K562 (cell line): Measurements from ENCODE around the gene IRAG1. TPM values are rescaled to one million over a fixed set of nuclear protein-coding genes. Genes with fewer than 3 reads are reported as not detected.
A peak's percentile ranks its signal among the peaks of the same experiment; 100 is the strongest.

ENCODE experiments used
- ATAC-seq: fragments of 200-7000 bp; cut with Tn5 transposase; 3 replicates; pipeline ENCODE4 v1.9.1; 2020; ENCODE audit warnings: moderate library complexity
- BruUV-seq: library from RNA; stranded (reverse); fragments of 400-500 nt; replicated peaks from 2 replicates; lab custom pipeline; 2021; lab: Mats Ljungman, UMichigan
- CTCF ChIA-PET: fragments of 300-600 bp; formaldehyde crosslinking; extraction: SDS; loops from one replicate; lab custom pipeline; 2021; ENCODE audit warnings: low intra/inter-chr PET ratio; lab: Yijun Ruan, JAX
- POLR2A ChIA-PET: fragments of 300-600, 350-650 bp; sonication (Branson Sonifier 250); formaldehyde crosslinking; extraction: SDS; loops from one replicate; lab custom pipeline; 2021; ENCODE audit warnings: antibody characterized with exemption, inconsistent platforms; lab: Yijun Ruan, JAX
- DNase-seq, 4 experiments: peaks; one replicate each; pipeline versions ENCODE4 v3.0.0 to v3.0.0-alpha.2; 2011 to 2018; ENCODE audit warnings: low spot score in 3 of 4, mixed read lengths in 3 of 4; ENCODE audit errors: extremely low read depth in 1 of 4
- FAIRE-seq: peaks from 2 replicates; lab custom pipeline; 2011; peaks lifted over from hg19 to GRCh38; lab: Jason Lieb, UNC
- H2AFZ ChIP-seq: 2 replicates; pipeline ENCODE4 v1.6.0; 2011; ENCODE audit warnings: low read depth, low read length, control low read depth, inconsistent platforms
- H3K27ac ChIP-seq: fragments of 200-600 bp; 3 replicates; pipeline ENCODE4 v1.8.0; 2011; ENCODE audit warnings: low read depth, mild to moderate bottlenecking, control low read depth, inconsistent platforms, low read length, moderate library complexity, mixed read lengths; ENCODE audit errors: extremely low read depth
- H3K27me3 ChIP-seq, 2 experiments: fragments of 300-600 bp in 1 of 2; 2 replicates in 1 of 2; 3 replicates in 1 of 2; pipeline versions ENCODE4 v1.6.0 to v1.8.0; 2011; ENCODE audit warnings: inconsistent platforms in 2 of 2, low read length in 2 of 2, mild to moderate bottlenecking in 1 of 2, mixed read lengths in 1 of 2, moderate library complexity in 1 of 2; ENCODE audit not compliant: control insufficient read depth in 2 of 2, insufficient read depth in 2 of 2
- H3K36me3 ChIP-seq: fragments of 300-600 bp; 3 replicates; pipeline ENCODE4 v1.8.0; 2011; ENCODE audit warnings: mild to moderate bottlenecking, low read length, inconsistent platforms; ENCODE audit not compliant: control insufficient read depth, insufficient read depth
- H3K4me1 ChIP-seq, 2 experiments: fragments of 200-600 bp in 1 of 2; replicated peaks in 1 of 2; 2 replicates in 1 of 2; 3 replicates in 1 of 2; pipeline versions ENCODE4 v1.5.1 to v1.8.0; 2011; ENCODE audit warnings: inconsistent platforms in 2 of 2, low read length in 2 of 2, mild to moderate bottlenecking in 1 of 2, mixed read lengths in 1 of 2, moderate library complexity in 1 of 2; ENCODE audit not compliant: control insufficient read depth in 2 of 2, insufficient read depth in 2 of 2
- H3K4me2 ChIP-seq: 2 replicates; pipeline ENCODE4 v1.6.1; 2011; ENCODE audit warnings: low read length, control low read depth, inconsistent platforms, mixed read lengths; ENCODE audit not compliant: insufficient read depth
- H3K4me3 ChIP-seq: fragments of 200-600 bp; sonication (generic), shearing (Covaris generic); 2 replicates; pipeline ENCODE4 v1.5.1; 2016; ENCODE audit warnings: control low read depth, inconsistent platforms
- H3K79me2 ChIP-seq: fragments of 200-600 bp; 3 replicates; pipeline ENCODE4 v1.8.0; 2011; ENCODE audit warnings: low read length, inconsistent platforms; ENCODE audit not compliant: control insufficient read depth, insufficient read depth
- H3K9ac ChIP-seq, 2 experiments: 2 replicates each; pipeline versions ENCODE4 v1.6.0 to v1.6.1; 2011; ENCODE audit warnings: low read depth in 2 of 2, low read length in 2 of 2, control low read depth in 1 of 2, inconsistent platforms in 1 of 2, mild to moderate bottlenecking in 1 of 2, mixed read lengths in 1 of 2; ENCODE audit not compliant: insufficient read depth in 1 of 2
- H3K9me1 ChIP-seq: one replicate; pipeline ENCODE4 v1.6.0; 2011; ENCODE audit warnings: inconsistent platforms, mild to moderate bottlenecking, low read length, moderate library complexity; ENCODE audit not compliant: control insufficient read depth, insufficient read depth
- H3K9me3 ChIP-seq: replicated peaks from 2 replicates; pipeline ENCODE4 v1.5.1; 2011; ENCODE audit warnings: low read depth, low read length, inconsistent platforms; ENCODE audit not compliant: control insufficient read depth, insufficient read depth
- H4K20me1 ChIP-seq: replicated peaks from 2 replicates; pipeline ENCODE4 v1.6.1; 2011; ENCODE audit warnings: low read length, inconsistent platforms, mixed read lengths; ENCODE audit not compliant: control insufficient read depth, insufficient read depth
- BRD4 ChIP-seq: fragments of 200-600 bp; sonication (generic); IDR thresholded peaks from 2 replicates; pipeline ENCODE4 v1.6.1; 2017; ENCODE audit warnings: inconsistent platforms
- CEBPG ChIP-seq, 3 experiments: fragments of 200-800 bp in 1 of 3; sonication (Bioruptor generic) in 1 of 3; sonication (generic) in 1 of 3; formaldehyde crosslinking in 1 of 3; IDR thresholded peaks in 2 of 3; conservative IDR thresholded peaks in 1 of 3; 2 replicates each; pipeline versions ENCODE4 v1.6.1 to v1.8.0; 2016 to 2022; ENCODE audit warnings: missing compliant biosample characterization in 2 of 3, missing genetic modification characterization in 2 of 3, mild to moderate bottlenecking in 1 of 3, missing genetic modification reagents in 1 of 3
- DMBX1 ChIP-seq: fragments of 250-450 bp; sonication (Bioruptor Pico); IDR thresholded peaks from 2 replicates; pipeline ENCODE4 v1.8.0; 2022; ENCODE audit warnings: inconsistent platforms, mild to moderate bottlenecking, moderate library complexity, borderline replicate concordance
- E2F3 ChIP-seq: fragments of 250-450 bp; sonication (Bioruptor Pico); IDR thresholded peaks from 2 replicates; pipeline ENCODE4 v1.4.0; 2020; ENCODE audit warnings: mild to moderate bottlenecking
- IRF2 ChIP-seq: sonication (generic); formaldehyde crosslinking; IDR thresholded peaks from 2 replicates; pipeline ENCODE4 v1.8.1; 2022; ENCODE audit warnings: mild to moderate bottlenecking, missing genetic modification reagents
- POLR2AphosphoS2 ChIP-seq: IDR thresholded peaks from 2 replicates; pipeline ENCODE4 v1.6.1; 2012; ENCODE audit warnings: low read length, improper control_type of control experiment
- TAF1 ChIP-seq: IDR thresholded peaks from 2 replicates; pipeline ENCODE4 v1.6.1; 2011; ENCODE audit warnings: mild to moderate bottlenecking, low read length, moderate library complexity; ENCODE audit not compliant: insufficient read depth, control insufficient read depth, severe bottlenecking; ENCODE audit errors: extremely low read depth
- ZNF197 ChIP-seq: fragments of 200-800 bp; sonication (Bioruptor generic); IDR thresholded peaks from 2 replicates; pipeline ENCODE4 v1.6.1; 2016; ENCODE audit warnings: low read depth, missing genetic modification characterization, missing compliant biosample characterization
- ZNF239 ChIP-seq: fragments of 250-450 bp; sonication (Bioruptor Pico); IDR thresholded peaks from 2 replicates; pipeline ENCODE4 v1.4.0; 2020; ENCODE audit warnings: mild to moderate bottlenecking
- ZNF79 ChIP-seq: fragments of 250-450 bp; sonication (Bioruptor Pico); IDR thresholded peaks from 2 replicates; pipeline ENCODE4 v1.4.0; 2020; ENCODE audit warnings: low read depth, mild to moderate bottlenecking, moderate library complexity
- WGBS: fragments of 100-300 bp; shearing (Covaris generic); methylation state at CpG from one replicate; pipeline ENCODE4 v1.1.6; 2016; ENCODE audit warnings: low coverage, mixed read lengths; ENCODE audit not compliant: insufficient coverage; ENCODE audit errors: missing lambda C conversion rate; 5-methylcytosine and 5-hydroxymethylcytosine counted together
- in situ Hi-C: fragments of 300-500 bp; cut with MboI; formaldehyde crosslinking; loops from 4 replicates; pipeline ENCODE4 v1.15.0; 2018; ENCODE audit warnings: inconsistent platforms, mixed read lengths
- intact Hi-C: fragments of 100-400 bp; cut with micrococcal nuclease; formaldehyde crosslinking; loops from 2 replicates; pipeline ENCODE4 v1.14.2; 2022
- polyA plus RNA-seq, 8 experiments: library from polyadenylated mRNA; depleted of rRNA in 4 of 8; stranded (reverse) in 5 of 8; unstranded in 3 of 8; fragments of >200 nt; fragmentation: Nextera tagmentation in 2 of 8; fragmentation: Illumina TruSeq in 1 of 8; extraction: Ambion mirVana in 2 of 8; extraction: Trizol in 1 of 8; gene quantifications; 2 replicates each; pipeline versions ENCODE4 v1.2.1 to v1.2.3, GENCODE V29; 2011 to 2014; ENCODE audit warnings: inconsistent platforms in 1 of 8, missing spikeins in 1 of 8
- total RNA-seq, 7 experiments: library from RNA; depleted of rRNA in 6 of 7; stranded (reverse); fragments of >200 nt in 6 of 7; fragmentation: Illumina TruSeq in 2 of 7; extraction: Trizol in 2 of 7; gene quantifications; 2 replicates each; pipeline versions ENCODE4 v1.2.1 to v1.2.3, GENCODE V29; 2011 to 2021; ENCODE audit warnings: low replicate concordance in 1 of 7
- TF ChIP-seq, protein P1 (sequence below): fragments of 250-450 bp; sonication (Bioruptor Pico); IDR thresholded peaks from 2 replicates; pipeline ENCODE4 v1.4.0; 2020; ENCODE audit warnings: mild to moderate bottlenecking, moderate library complexity
- TF ChIP-seq, protein P2 (sequence below): sonication (generic); formaldehyde crosslinking; IDR thresholded peaks from 2 replicates; pipeline ENCODE4 v1.8.1; 2022; ENCODE audit warnings: missing genetic modification reagents
- TF ChIP-seq, protein P3 (sequence below): fragments of 450-650 bp; IDR thresholded peaks from 2 replicates; pipeline ENCODE4 v1.6.1; 2016

The IRAG1 gene
- total and polyA plus RNA-seq, 9 of the 15 experiments (the other 6 are each of a cell fraction or from before 2014, with no cell fraction given), result 0.01 to 0.22 (median 0.09) TPM; not detected in 1

DNA sequence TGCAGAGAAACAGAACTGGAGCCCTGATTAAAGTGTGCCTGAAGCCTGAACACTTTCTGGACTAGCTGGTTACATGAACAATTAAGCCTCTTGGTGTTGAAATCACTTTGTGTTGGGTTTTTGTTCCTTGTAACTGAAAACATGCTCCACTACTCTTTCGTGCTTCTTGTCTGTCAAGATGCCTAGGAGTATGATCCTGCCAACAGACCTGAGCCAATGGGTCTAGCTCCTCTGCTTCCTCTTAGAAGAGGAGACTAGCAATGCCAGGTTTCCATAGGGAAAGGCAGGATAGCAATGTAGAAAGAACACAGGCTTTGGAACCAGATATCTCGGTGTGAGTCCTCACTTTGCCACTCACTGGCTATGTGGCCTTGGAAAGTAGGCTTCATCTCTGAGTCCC is 40.3 kb downstream of the IRAG1 start:
- CTCF ChIA-PET, result interaction anchor here (1.7 to 2.8 kb wide), 2 partner anchors 83 to 139 kb away, joined by 5 to 12 read pairs; no protein-coding TSS in a partner anchor

More for the DNA sequence above, 40.3 kb downstream of the IRAG1 start:
- Histone ChIP-seq H3K4me3 (no peak overlapping the region), H3K4me1 (peaks cover 20 to 26% of the 10 kb centered on the region in 2 experiments), H3K27ac (no peak overlapping the region), H3K27me3 (no peaks in the 10 kb centered on the region), H2AFZ (peak overlapping the region; percentile 92; the same call in 1 of the 2 replicates), H3K4me2 (no peak overlapping the region)
- intact Hi-C loops, result loop anchor here (5.0 kb wide), 1 partner anchor 196 kb away; the partner anchor contains the start of gene AMPD3
- BruUV-seq, result no TSS peak
- ATAC-seq, result no peak
- TF ChIP-seq, protein P1, sequence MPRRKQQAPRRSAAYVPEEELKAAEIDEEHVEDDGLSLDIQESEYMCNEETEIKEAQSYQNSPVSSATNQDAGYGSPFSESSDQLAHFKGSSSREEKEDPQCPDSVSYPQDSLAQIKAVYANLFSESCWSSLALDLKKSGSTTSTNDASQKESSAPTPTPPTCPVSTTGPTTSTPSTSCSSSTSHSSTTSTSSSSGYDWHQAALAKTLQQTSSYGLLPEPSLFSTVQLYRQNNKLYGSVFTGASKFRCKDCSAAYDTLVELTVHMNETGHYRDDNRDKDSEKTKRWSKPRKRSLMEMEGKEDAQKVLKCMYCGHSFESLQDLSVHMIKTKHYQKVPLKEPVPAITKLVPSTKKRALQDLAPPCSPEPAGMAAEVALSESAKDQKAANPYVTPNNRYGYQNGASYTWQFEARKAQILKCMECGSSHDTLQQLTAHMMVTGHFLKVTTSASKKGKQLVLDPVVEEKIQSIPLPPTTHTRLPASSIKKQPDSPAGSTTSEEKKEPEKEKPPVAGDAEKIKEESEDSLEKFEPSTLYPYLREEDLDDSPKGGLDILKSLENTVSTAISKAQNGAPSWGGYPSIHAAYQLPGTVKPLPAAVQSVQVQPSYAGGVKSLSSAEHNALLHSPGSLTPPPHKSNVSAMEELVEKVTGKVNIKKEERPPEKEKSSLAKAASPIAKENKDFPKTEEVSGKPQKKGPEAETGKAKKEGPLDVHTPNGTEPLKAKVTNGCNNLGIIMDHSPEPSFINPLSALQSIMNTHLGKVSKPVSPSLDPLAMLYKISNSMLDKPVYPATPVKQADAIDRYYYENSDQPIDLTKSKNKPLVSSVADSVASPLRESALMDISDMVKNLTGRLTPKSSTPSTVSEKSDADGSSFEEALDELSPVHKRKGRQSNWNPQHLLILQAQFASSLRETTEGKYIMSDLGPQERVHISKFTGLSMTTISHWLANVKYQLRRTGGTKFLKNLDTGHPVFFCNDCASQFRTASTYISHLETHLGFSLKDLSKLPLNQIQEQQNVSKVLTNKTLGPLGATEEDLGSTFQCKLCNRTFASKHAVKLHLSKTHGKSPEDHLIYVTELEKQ, result no peak
- TF ChIP-seq IRF2 (CRISPR knock-in tag) (no peak), TAF1 (no peak), ZNF79 (CRISPR knock-in tag) (no peak), DMBX1 (no peak), POLR2AphosphoS2 (no peak), BRD4 (no peak), ZNF239 (CRISPR knock-in tag) (no peak), ZNF197 (CRISPR knock-in tag) (no peak), E2F3 (CRISPR knock-in tag) (no peak), CEBPG (CRISPR knock-in tag; IDR thresholded peaks at IDR 0.05) (no peak), CEBPG (tag; conservative IDR thresholded peaks at IDR 0.05 in 1 of 2, IDR thresholded peaks at IDR 0.05 in 1 of 2) (no peak)
- TF ChIP-seq, protein P2, sequence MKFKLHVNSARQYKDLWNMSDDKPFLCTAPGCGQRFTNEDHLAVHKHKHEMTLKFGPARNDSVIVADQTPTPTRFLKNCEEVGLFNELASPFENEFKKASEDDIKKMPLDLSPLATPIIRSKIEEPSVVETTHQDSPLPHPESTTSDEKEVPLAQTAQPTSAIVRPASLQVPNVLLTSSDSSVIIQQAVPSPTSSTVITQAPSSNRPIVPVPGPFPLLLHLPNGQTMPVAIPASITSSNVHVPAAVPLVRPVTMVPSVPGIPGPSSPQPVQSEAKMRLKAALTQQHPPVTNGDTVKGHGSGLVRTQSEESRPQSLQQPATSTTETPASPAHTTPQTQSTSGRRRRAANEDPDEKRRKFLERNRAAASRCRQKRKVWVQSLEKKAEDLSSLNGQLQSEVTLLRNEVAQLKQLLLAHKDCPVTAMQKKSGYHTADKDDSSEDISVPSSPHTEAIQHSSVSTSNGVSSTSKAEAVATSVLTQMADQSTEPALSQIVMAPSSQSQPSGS (CRISPR knock-in tag), result no peak
- TF ChIP-seq, protein P3, sequence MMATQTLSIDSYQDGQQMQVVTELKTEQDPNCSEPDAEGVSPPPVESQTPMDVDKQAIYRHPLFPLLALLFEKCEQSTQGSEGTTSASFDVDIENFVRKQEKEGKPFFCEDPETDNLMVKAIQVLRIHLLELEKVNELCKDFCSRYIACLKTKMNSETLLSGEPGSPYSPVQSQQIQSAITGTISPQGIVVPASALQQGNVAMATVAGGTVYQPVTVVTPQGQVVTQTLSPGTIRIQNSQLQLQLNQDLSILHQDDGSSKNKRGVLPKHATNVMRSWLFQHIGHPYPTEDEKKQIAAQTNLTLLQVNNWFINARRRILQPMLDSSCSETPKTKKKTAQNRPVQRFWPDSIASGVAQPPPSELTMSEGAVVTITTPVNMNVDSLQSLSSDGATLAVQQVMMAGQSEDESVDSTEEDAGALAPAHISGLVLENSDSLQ, result no peak
- TF ChIP-seq, all 486 proteins: peak for 0
- Histone ChIP-seq H3K9me3 (no peaks in the 10 kb centered on the region), H3K36me3 (no peaks in the 10 kb centered on the region), H3K79me2 (no peaks in the 10 kb centered on the region), H3K9me1 (no peaks in the 10 kb centered on the region), H4K20me1 (no peaks in the 10 kb centered on the region), H3K9ac (no peak overlapping the region)
- POLR2A ChIA-PET, result interaction anchor here (0.7 to 1.6 kb wide), 2 partner anchors 11 to 138 kb away, joined by 3 to 5 read pairs; no protein-coding TSS in a partner anchor
- no peak for DNase-seq
- in situ Hi-C loops, result loop anchor here (10.0 kb wide), 1 partner anchor 248 kb away; no protein-coding TSS in a partner anchor
- no peak for FAIRE-seq
- 23% methylated on average over 2 of the region's 2 CpGs for WGBS
